ENCODE data around the gene PIGH.
"Not testable (repeated sequence)": the region's sequence is repeated elsewhere in the genome, so short reads cannot be mapped to it uniquely, and the experiment has no call there.

The PIGH gene

GRCh38 chr14:67607646-67608045 lies 7.6 kb upstream of the PIGH start:
- no peak for DNase-seq

- no peak for DNase-seq
These were observed 3.0 kb upstream of the PIGH start for GRCh38 chr14:67602995-67603545.

GRCh38 chr14:67602076-67602475 lies 2.0 kb upstream of the PIGH start:
- DNase-seq, result no peak

GRCh38 chr14:67600562-67600974 lies 500 bp upstream of the PIGH start:
- not testable (repeated sequence) for DNase-seq

GRCh38 chr14:67595392-67595791 lies 4.7 kb downstream of the PIGH start:
- no peak for DNase-seq

GRCh38 chr14:67593650-67594049 lies 6.4 kb downstream of the PIGH start:
- DNase-seq, result not testable (repeated sequence)

- no peak for DNase-seq
These were observed 10.8 kb downstream of the PIGH start for GRCh38 chr14:67589204-67589770.

- no peak for DNase-seq
These were observed 13.7 kb downstream of the PIGH start for GRCh38 chr14:67586369-67586768.

GRCh38 chr14:67584978-67585377 lies 15.1 kb downstream of the PIGH start:
- DNase-seq, result no peak

- peak; percentile 28 for DNase-seq
These were observed 16.1 kb downstream of the PIGH start for GRCh38 chr14:67583711-67584644.

- no peak for DNase-seq
These were observed 18.0 kb downstream of the PIGH start for GRCh38 chr14:67582061-67582460.

GRCh38 chr14:67581643-67582042 lies 18.4 kb downstream of the PIGH start:
- no peak for DNase-seq

GRCh38 chr14:67580336-67581171 lies 19.5 kb downstream of the PIGH start:
- DNase-seq, result no peak

- DNase-seq, result no peak
These were observed 20.4 kb downstream of the PIGH start for GRCh38 chr14:67579636-67580035.

- no peak for DNase-seq
These were observed 21.0 kb downstream of the PIGH start for GRCh38 chr14:67579040-67579439.

- peak; percentile 19 for DNase-seq
These were observed 21.9 kb downstream of the PIGH start for GRCh38 chr14:67577909-67578749.

GRCh38 chr14:67577181-67577808 lies 22.8 kb downstream of the PIGH start:
- no peak for DNase-seq

- DNase-seq, result no peak
These were observed 23.7 kb downstream of the PIGH start for GRCh38 chr14:67576216-67576955.

- DNase-seq, result no peak
These were observed 24.4 kb downstream of the PIGH start for GRCh38 chr14:67575684-67576083.

GRCh38 chr14:67574806-67575205 lies 25.3 kb downstream of the PIGH start:
- DNase-seq, result no peak

GRCh38 chr14:67574156-67574555 lies 25.9 kb downstream of the PIGH start:
- no peak for DNase-seq

Measured in DMS79 (cell line).